Liver (tissue), 9 donors: Measurements from ENCODE around the gene ATP10D. TPM values are rescaled to one million over a fixed set of nuclear protein-coding genes. Genes with fewer than 3 reads are reported as not detected.

Experiments used
- DNase-seq: peaks from one replicate; pipeline ENCODE4 v3.0.0-alpha.2; 2017; ENCODE audit warnings: low spot score
- H3K27ac ChIP-seq, 2 donors: one replicate each; pipeline ENCODE4 v1.7.0; 2013; ENCODE audit warnings: inconsistent platforms in 2 of 2, low read length in 2 of 2, control low read depth in 1 of 2, low read depth in 1 of 2, mild to moderate bottlenecking in 1 of 2
- H3K27me3 ChIP-seq, 4 donors: one replicate each; pipeline versions ENCODE4 v1.6.1 to v1.7.0; 2013; ENCODE audit warnings: low read length in 3 of 4, inconsistent platforms in 1 of 4, mild to moderate bottlenecking in 1 of 4, moderate library complexity in 1 of 4; ENCODE audit not compliant: control insufficient read depth in 4 of 4, insufficient read depth in 4 of 4
- H3K36me3 ChIP-seq, 4 donors: one replicate each; pipeline versions ENCODE4 v1.6.1 to v1.7.0; 2013; ENCODE audit warnings: low read length in 3 of 4, mild to moderate bottlenecking in 3 of 4, low read depth in 1 of 4, moderate library complexity in 1 of 4; ENCODE audit not compliant: control insufficient read depth in 4 of 4, insufficient read depth in 3 of 4
- H3K4me1 ChIP-seq, 4 donors: one replicate each; pipeline versions ENCODE4 v1.6.1 to v1.7.0; 2013; ENCODE audit warnings: low read length in 3 of 4, mild to moderate bottlenecking in 3 of 4, moderate library complexity in 1 of 4; ENCODE audit not compliant: control insufficient read depth in 4 of 4, insufficient read depth in 4 of 4
- H3K4me3 ChIP-seq, 3 donors: one replicate each; pipeline versions ENCODE4 v1.6.1 to v1.7.0; 2013; ENCODE audit warnings: low read length in 3 of 3, control low read depth in 1 of 3, low read depth in 1 of 3, mild to moderate bottlenecking in 1 of 3
- H3K9ac ChIP-seq, 2 donors: one replicate each; pipeline ENCODE4 v1.7.0; 2013; ENCODE audit warnings: low read length in 2 of 2, mild to moderate bottlenecking in 2 of 2, moderate library complexity in 2 of 2, control low read depth in 1 of 2, low read depth in 1 of 2
- H3K9me3 ChIP-seq, 4 donors: one replicate each; pipeline versions ENCODE4 v1.6.1 to v1.7.0; 2013; ENCODE audit warnings: low read length in 3 of 4; ENCODE audit not compliant: control insufficient read depth in 4 of 4
- FOXA1 ChIP-seq: IDR thresholded peaks from 2 replicates; pipeline ENCODE4 v1.6.1; 2016; ENCODE audit warnings: antibody characterized with exemption
- FOXA2 ChIP-seq: IDR thresholded peaks from 2 replicates; pipeline ENCODE4 v1.6.1; 2016; ENCODE audit warnings: antibody characterized with exemption
- GABPA ChIP-seq, 2 donors: IDR thresholded peaks in 1 of 2; conservative IDR thresholded peaks in 1 of 2; 2 replicates each; pipeline ENCODE4 v1.6.1; 2016; ENCODE audit warnings: antibody characterized with exemption in 2 of 2, mild to moderate bottlenecking in 1 of 2, moderate library complexity in 1 of 2
- HNF4A ChIP-seq, 2 donors: conservative IDR thresholded peaks; 2 replicates each; pipeline ENCODE4 v1.6.1; 2016; ENCODE audit warnings: antibody characterized with exemption in 2 of 2, mild to moderate bottlenecking in 2 of 2
- HNF4G ChIP-seq: IDR thresholded peaks from 2 replicates; pipeline ENCODE4 v1.6.1; 2016; ENCODE audit warnings: antibody characterized with exemption
- JUND ChIP-seq, 2 donors: IDR thresholded peaks; 2 replicates each; pipeline ENCODE4 v1.6.1; 2016; ENCODE audit warnings: antibody characterized with exemption in 2 of 2
- RAD21 ChIP-seq, 2 donors: IDR thresholded peaks; 2 replicates each; pipeline ENCODE4 v1.6.1; 2016; ENCODE audit warnings: antibody characterized with exemption in 2 of 2, mild to moderate bottlenecking in 2 of 2
- RXRA ChIP-seq, 2 donors: IDR thresholded peaks; 2 replicates each; pipeline ENCODE4 v1.6.1; 2017 to 2018; ENCODE audit warnings: antibody characterized with exemption in 2 of 2, mild to moderate bottlenecking in 1 of 2
- TAF1 ChIP-seq: conservative IDR thresholded peaks from 2 replicates; pipeline ENCODE4 v1.6.1; 2016; ENCODE audit warnings: antibody characterized with exemption, mild to moderate bottlenecking
- YY1 ChIP-seq: IDR thresholded peaks from 2 replicates; pipeline ENCODE4 v1.6.1; 2016; ENCODE audit warnings: antibody characterized with exemption, mild to moderate bottlenecking
- WGBS: extraction: QIAGEN DNeasy Blood & Tissue Kit; methylation state at CpG from one replicate; pipeline ENCODE4 v1.1.7; 2013; 5-methylcytosine and 5-hydroxymethylcytosine counted together
- polyA plus RNA-seq, 2 donors: library from polyadenylated mRNA; stranded (reverse) in 1 of 2; unstranded in 1 of 2; fragments of 200-250 nt in 1 of 2; fragments of >200 nt in 1 of 2; fragmentation: Nextera tagmentation in 1 of 2; extraction: Ambion mirVana in 1 of 2; gene quantifications; one replicate each; pipeline versions ENCODE4 v1.2.1 to v1.2.3, GENCODE V29; 2013 to 2015
- total RNA-seq, 2 donors: library from RNA; depleted of rRNA; stranded (reverse); fragments of >200 nt; gene quantifications; one replicate each; pipeline ENCODE4 v1.2.3, GENCODE V29; 2014
- TF ChIP-seq, protein P1 (sequence below): IDR thresholded peaks from 2 replicates; pipeline ENCODE4 v1.6.1; 2016; ENCODE audit warnings: antibody characterized with exemption
- TF ChIP-seq, protein P2 (sequence below): fragments of 150-350 bp; IDR thresholded peaks from 2 replicates; pipeline ENCODE4 v1.5.1; 2017; ENCODE audit warnings: improper control_type of control experiment, low read depth, low read length; ENCODE audit not compliant: missing input control
- TF ChIP-seq, protein P3 (sequence below): IDR thresholded peaks from 2 replicates; pipeline ENCODE4 v1.6.1; 2016; ENCODE audit warnings: antibody characterized with exemption, mild to moderate bottlenecking
- TF ChIP-seq, protein P4 (sequence below): IDR thresholded peaks from 2 replicates; pipeline ENCODE4 v1.6.1; 2016; ENCODE audit warnings: antibody characterized with exemption
- donor health status: healthy.
- donor health status: healthy.
- donor health status: healthy.
- donor health status: healthy.
- donor health status: healthy.

ATP10D gene
- total and polyA plus RNA-seq, 4 donors: 4.3 to 13.6 (median 7.4) TPM

DNA sequence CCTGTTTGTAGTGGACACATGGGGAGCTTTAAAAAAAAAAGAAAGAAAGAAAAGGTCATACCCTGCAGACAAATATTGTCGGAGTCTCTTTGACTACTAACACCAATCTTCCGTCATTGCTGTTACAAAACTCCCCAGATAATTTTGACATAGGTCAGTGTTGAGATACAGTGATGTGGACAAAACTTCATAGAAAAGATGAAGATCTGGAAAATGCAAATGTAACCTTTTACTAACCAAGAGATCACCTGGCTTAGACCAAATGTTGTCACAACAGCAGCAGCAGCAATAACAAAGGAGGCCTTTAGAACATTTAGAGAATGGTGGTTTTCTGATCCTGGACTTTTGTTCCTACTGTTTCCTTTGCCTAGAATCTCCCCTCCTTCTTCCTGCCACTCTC is 13.5 kb upstream of the ATP10D start:
- DNase-seq: no peak
- Histone ChIP-seq H3K9me3 (no peaks in the 10 kb centered on the region), H3K4me1 (no peaks in the 10 kb centered on the region), H3K4me3 (no peak overlapping the region), H3K9ac (no peak overlapping the region), H3K27me3 (no peaks in the 10 kb centered on the region), H3K27ac (no peak overlapping the region), H3K36me3 (no peaks in the 10 kb centered on the region)
- TF ChIP-seq, protein P1, sequence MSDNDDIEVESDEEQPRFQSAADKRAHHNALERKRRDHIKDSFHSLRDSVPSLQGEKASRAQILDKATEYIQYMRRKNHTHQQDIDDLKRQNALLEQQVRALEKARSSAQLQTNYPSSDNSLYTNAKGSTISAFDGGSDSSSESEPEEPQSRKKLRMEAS: no peak
- TF ChIP-seq TAF1 (no peak), RAD21 (IDR thresholded peaks at IDR 0.05) (no peak), GABPA (IDR thresholded peaks at IDR 0.05 in 1 of 2, conservative IDR thresholded peaks at IDR 0.05 in 1 of 2) (no peak)
- TF ChIP-seq, protein P2, sequence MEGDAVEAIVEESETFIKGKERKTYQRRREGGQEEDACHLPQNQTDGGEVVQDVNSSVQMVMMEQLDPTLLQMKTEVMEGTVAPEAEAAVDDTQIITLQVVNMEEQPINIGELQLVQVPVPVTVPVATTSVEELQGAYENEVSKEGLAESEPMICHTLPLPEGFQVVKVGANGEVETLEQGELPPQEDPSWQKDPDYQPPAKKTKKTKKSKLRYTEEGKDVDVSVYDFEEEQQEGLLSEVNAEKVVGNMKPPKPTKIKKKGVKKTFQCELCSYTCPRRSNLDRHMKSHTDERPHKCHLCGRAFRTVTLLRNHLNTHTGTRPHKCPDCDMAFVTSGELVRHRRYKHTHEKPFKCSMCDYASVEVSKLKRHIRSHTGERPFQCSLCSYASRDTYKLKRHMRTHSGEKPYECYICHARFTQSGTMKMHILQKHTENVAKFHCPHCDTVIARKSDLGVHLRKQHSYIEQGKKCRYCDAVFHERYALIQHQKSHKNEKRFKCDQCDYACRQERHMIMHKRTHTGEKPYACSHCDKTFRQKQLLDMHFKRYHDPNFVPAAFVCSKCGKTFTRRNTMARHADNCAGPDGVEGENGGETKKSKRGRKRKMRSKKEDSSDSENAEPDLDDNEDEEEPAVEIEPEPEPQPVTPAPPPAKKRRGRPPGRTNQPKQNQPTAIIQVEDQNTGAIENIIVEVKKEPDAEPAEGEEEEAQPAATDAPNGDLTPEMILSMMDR: no peak
- WGBS: 72% methylated on average over 2 of the region's 2 CpGs

DNA sequence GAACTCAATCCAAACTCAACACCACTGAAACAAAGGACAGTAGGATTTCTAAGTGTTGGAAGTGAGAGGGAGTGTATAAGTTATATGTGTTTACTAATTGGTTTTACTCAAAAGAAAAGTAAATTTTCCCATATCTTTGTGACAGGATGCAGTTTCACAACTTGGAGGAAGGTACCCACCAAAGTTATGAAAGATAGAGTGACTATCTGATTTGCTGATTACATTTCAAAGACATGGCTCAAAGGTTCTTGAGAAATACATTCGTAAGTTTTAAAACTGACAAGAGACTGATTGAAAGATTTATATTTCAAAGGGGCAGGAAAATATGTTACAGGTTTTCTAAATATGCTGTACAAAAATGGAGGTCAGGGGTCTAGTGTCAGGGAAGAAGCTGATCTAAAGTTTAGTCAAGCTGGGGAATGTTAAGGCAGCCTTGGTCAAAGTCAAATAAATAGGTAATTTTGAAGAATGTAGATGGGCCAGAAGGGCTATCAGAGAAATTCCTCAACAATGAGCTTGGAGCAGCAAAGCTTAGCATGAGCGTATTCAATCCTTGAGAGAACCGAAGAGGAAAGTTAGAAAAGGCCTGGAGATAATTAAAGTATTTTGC is 11.8 kb upstream of the ATP10D start:
- Histone ChIP-seq H3K4me1 (no peaks in the 10 kb centered on the region), H3K36me3 (no peaks in the 10 kb centered on the region), H3K27me3 (no peaks in the 10 kb centered on the region), H3K9me3 (no peaks in the 10 kb centered on the region), H3K27ac (no peak overlapping the region), H3K4me3 (no peak overlapping the region), H3K9ac (no peak overlapping the region)
- no peak for DNase-seq
- TF ChIP-seq, protein P3, sequence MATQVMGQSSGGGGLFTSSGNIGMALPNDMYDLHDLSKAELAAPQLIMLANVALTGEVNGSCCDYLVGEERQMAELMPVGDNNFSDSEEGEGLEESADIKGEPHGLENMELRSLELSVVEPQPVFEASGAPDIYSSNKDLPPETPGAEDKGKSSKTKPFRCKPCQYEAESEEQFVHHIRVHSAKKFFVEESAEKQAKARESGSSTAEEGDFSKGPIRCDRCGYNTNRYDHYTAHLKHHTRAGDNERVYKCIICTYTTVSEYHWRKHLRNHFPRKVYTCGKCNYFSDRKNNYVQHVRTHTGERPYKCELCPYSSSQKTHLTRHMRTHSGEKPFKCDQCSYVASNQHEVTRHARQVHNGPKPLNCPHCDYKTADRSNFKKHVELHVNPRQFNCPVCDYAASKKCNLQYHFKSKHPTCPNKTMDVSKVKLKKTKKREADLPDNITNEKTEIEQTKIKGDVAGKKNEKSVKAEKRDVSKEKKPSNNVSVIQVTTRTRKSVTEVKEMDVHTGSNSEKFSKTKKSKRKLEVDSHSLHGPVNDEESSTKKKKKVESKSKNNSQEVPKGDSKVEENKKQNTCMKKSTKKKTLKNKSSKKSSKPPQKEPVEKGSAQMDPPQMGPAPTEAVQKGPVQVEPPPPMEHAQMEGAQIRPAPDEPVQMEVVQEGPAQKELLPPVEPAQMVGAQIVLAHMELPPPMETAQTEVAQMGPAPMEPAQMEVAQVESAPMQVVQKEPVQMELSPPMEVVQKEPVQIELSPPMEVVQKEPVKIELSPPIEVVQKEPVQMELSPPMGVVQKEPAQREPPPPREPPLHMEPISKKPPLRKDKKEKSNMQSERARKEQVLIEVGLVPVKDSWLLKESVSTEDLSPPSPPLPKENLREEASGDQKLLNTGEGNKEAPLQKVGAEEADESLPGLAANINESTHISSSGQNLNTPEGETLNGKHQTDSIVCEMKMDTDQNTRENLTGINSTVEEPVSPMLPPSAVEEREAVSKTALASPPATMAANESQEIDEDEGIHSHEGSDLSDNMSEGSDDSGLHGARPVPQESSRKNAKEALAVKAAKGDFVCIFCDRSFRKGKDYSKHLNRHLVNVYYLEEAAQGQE: no peak
- TF ChIP-seq FOXA2 (no peak), FOXA1 (no peak), RAD21 (IDR thresholded peaks at IDR 0.05) (no peak), HNF4G (no peak), GABPA (IDR thresholded peaks at IDR 0.05 in 1 of 2, conservative IDR thresholded peaks at IDR 0.05 in 1 of 2) (no peak), RXRA (IDR thresholded peaks at IDR 0.05) (no peak), TAF1 (no peak), HNF4A (conservative IDR thresholded peaks at IDR 0.05) (no peak), YY1 (no peak), JUND (IDR thresholded peaks at IDR 0.05) (no peak)
- TF ChIP-seq, protein P1: no peak
- TF ChIP-seq, protein P2: no peak
- TF ChIP-seq, protein P4, sequence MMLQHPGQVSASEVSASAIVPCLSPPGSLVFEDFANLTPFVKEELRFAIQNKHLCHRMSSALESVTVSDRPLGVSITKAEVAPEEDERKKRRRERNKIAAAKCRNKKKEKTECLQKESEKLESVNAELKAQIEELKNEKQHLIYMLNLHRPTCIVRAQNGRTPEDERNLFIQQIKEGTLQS: no peak
- WGBS: 87% methylated on average over 3 of the region's 3 CpGs
